ENCODE data around the gene ZRANB1.

ZRANB1 gene

DNA sequence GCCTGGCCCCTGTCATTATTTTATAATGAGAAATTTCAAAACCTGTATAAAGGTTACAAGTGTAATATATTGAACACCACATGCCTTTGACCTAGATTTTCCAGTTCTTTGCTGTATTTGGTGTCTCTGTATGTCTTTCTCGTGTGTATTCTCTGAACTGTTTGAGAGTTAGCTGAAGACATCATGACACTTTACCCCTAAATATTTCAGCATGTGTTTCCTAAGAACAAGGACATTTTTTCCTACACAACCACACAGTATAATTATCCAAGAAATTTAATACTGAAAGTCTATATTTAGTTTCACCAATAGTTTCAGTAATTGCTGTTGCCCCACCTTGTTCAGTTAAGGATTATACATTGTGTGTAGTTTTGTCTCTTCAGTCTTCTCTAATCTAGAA is 14.8 kb downstream of the ZRANB1 start:
- H3F3A ChIP-seq (ENCODE audit: insufficient read depth) = no peaks in the 10 kb centered on the region
- H3K36me3 ChIP-seq (ENCODE audit: low read length) = no peaks in the 10 kb centered on the region
- peaks cover 82% of the 10 kb centered on the region for H3K79me2 ChIP-seq (ENCODE audit: insufficient read depth, low read length)
- H3K27ac ChIP-seq (ENCODE audit: low read depth, low read length) = no peak overlapping the region
- no peak overlapping the region for H3K9ac ChIP-seq (ENCODE audit: low read length)
- TF ChIP-seq EZH2phosphoT487 (conservative IDR thresholded peaks at IDR 0.05; ENCODE audit: low read length) = no peak
- TF ChIP-seq, protein P1, sequence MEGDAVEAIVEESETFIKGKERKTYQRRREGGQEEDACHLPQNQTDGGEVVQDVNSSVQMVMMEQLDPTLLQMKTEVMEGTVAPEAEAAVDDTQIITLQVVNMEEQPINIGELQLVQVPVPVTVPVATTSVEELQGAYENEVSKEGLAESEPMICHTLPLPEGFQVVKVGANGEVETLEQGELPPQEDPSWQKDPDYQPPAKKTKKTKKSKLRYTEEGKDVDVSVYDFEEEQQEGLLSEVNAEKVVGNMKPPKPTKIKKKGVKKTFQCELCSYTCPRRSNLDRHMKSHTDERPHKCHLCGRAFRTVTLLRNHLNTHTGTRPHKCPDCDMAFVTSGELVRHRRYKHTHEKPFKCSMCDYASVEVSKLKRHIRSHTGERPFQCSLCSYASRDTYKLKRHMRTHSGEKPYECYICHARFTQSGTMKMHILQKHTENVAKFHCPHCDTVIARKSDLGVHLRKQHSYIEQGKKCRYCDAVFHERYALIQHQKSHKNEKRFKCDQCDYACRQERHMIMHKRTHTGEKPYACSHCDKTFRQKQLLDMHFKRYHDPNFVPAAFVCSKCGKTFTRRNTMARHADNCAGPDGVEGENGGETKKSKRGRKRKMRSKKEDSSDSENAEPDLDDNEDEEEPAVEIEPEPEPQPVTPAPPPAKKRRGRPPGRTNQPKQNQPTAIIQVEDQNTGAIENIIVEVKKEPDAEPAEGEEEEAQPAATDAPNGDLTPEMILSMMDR (IDR thresholded peaks at IDR 0.05; ENCODE audit: insufficient read depth, low read length, poor library complexity, severe bottlenecking) = no peak
- no peaks in the 10 kb centered on the region for H3K9me3 ChIP-seq (ENCODE audit: insufficient read depth, low read length)
- H2AFZ ChIP-seq (ENCODE audit: low read depth, low read length, severe bottlenecking) = no peak overlapping the region
- H3K4me2 ChIP-seq (ENCODE audit: low read depth, low read length, poor library complexity, severe bottlenecking) = no peak overlapping the region
- H4K20me1 ChIP-seq (ENCODE audit: low read depth, low read length) = peaks cover 14% of the 10 kb centered on the region; the same call in 1 of the 2 replicates
- H3K27me3 ChIP-seq (ENCODE audit: low read length) = no peaks in the 10 kb centered on the region
- H3K4me3 ChIP-seq (ENCODE audit: insufficient read depth, low read length, poor library complexity, severe bottlenecking) = no peak overlapping the region
- no peaks in the 10 kb centered on the region for H3K9me2 ChIP-seq (replicated peaks; ENCODE audit: insufficient read depth, low read length)

DNA sequence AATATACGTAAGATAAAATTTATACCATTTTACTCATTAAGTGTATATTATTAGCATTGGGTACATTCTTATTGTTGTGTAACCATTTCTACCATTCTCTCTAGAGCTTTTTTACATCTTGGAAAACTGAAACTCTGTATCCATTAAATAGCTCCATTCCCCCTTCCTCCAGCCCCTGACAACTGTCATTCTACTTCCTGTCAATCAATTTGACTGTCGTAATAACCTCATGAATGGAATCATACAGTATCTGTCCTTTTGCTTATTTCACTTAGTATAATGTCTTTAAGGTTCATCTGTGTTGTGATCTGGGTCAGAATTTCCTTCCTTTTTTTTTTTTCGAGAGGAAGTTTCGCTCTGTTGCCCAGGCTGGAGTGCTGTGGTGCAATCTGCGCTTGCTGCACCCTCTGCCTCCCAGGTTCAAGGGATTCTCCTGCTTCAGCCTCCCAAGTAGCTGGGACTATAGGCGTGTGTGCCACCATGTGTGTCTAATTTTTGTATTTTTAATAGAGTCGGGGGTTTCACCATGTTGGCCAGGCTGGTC is 15.6 kb downstream of the ZRANB1 start:
- Histone ChIP-seq H3K79me2 (ENCODE audit: insufficient read depth, low read length) (peaks cover 82% of the 10 kb centered on the region), H3K4me2 (ENCODE audit: low read depth, low read length, poor library complexity, severe bottlenecking) (no peak overlapping the region), H3K4me3 (ENCODE audit: insufficient read depth, low read length, poor library complexity, severe bottlenecking) (no peak overlapping the region), H2AFZ (ENCODE audit: low read depth, low read length, severe bottlenecking) (no peak overlapping the region), H3F3A (ENCODE audit: insufficient read depth) (no peaks in the 10 kb centered on the region), H3K36me3 (ENCODE audit: low read length) (no peaks in the 10 kb centered on the region), H3K9me2 (replicated peaks; ENCODE audit: insufficient read depth, low read length) (no peaks in the 10 kb centered on the region), H3K27me3 (ENCODE audit: low read length) (no peaks in the 10 kb centered on the region), H3K9ac (ENCODE audit: low read length) (no peak overlapping the region), H4K20me1 (ENCODE audit: low read depth, low read length) (peaks cover 14% of the 10 kb centered on the region; the same call in 1 of the 2 replicates), H3K9me3 (ENCODE audit: insufficient read depth, low read length) (no peaks in the 10 kb centered on the region), H3K27ac (ENCODE audit: low read depth, low read length) (no peak overlapping the region)
- no peak for TF ChIP-seq EZH2phosphoT487 (conservative IDR thresholded peaks at IDR 0.05; ENCODE audit: low read length)
- TF ChIP-seq, protein P1 (IDR thresholded peaks at IDR 0.05; ENCODE audit: insufficient read depth, low read length, poor library complexity, severe bottlenecking) = no peak

DNA sequence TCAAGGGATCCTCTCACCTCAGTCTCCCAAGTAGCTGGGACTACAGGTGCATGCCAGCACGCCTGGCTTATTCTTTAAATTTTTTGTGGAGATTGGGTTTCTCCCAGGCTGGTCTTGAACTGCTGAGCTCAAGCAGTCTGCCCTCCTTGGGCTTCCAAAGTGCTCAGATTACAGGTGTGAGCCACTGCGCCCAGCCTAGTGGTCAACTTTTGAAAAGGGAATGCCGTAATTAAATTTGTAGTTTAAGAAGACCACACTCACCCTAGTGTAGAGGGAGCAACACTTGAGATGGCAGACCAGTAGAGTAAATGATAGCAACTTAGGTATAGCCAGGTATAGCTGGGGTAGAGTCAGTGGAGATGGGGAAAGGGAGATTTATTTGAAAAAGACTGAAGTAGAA is 17.6 kb downstream of the ZRANB1 start:
- Histone ChIP-seq H3F3A (ENCODE audit: insufficient read depth) (no peaks in the 10 kb centered on the region), H3K79me2 (ENCODE audit: insufficient read depth, low read length) (peaks cover 85% of the 10 kb centered on the region), H3K9me2 (replicated peaks; ENCODE audit: insufficient read depth, low read length) (no peaks in the 10 kb centered on the region), H3K27ac (ENCODE audit: low read depth, low read length) (no peak overlapping the region), H3K27me3 (ENCODE audit: low read length) (no peaks in the 10 kb centered on the region), H2AFZ (ENCODE audit: low read depth, low read length, severe bottlenecking) (no peak overlapping the region), H3K4me3 (ENCODE audit: insufficient read depth, low read length, poor library complexity, severe bottlenecking) (no peak overlapping the region), H4K20me1 (ENCODE audit: low read depth, low read length) (peaks cover 14% of the 10 kb centered on the region; the same call in 1 of the 2 replicates), H3K9me3 (ENCODE audit: insufficient read depth, low read length) (no peaks in the 10 kb centered on the region), H3K36me3 (ENCODE audit: low read length) (no peaks in the 10 kb centered on the region), H3K4me2 (ENCODE audit: low read depth, low read length, poor library complexity, severe bottlenecking) (no peak overlapping the region), H3K9ac (ENCODE audit: low read length) (no peak overlapping the region)
- no peak for TF ChIP-seq EZH2phosphoT487 (conservative IDR thresholded peaks at IDR 0.05; ENCODE audit: low read length)
- TF ChIP-seq, protein P1 (IDR thresholded peaks at IDR 0.05; ENCODE audit: insufficient read depth, low read length, poor library complexity, severe bottlenecking) = no peak

Measured in SU-DHL-6 (cell line).